Heart left ventricle (tissue), 13 donors: ENCODE results near the gene ADAMTS4.

Experiments used
- POLR2A ChIP-seq, 2 donors: fragments of 450-650 bp; IDR thresholded peaks; one replicate each; pipeline ENCODE4 v1.6.1; 2017; ENCODE audit warnings: antibody characterized with exemption in 2 of 2, mild to moderate bottlenecking in 2 of 2, moderate library complexity in 2 of 2
- TF ChIP-seq, protein P1 (sequence below), 12 donors: fragments of 200-600 bp; sonication (generic) in 4 of 12; IDR thresholded peaks; one replicate each; pipeline versions ENCODE4 v1.5.0 to v1.8.0; 2018 to 2022; ENCODE audit warnings: antibody characterized with exemption in 12 of 12, mild to moderate bottlenecking in 5 of 12
- donor health status: ischemic (EF 13 %, LVEDD 7.1; RV severe dilation, severe dysfunction).
- donor health status: DM: no; HTN: yes; CAD: no.
- donor health status: DM: no; HTN: no; CAD: no.
- donor health status: ischemic (EF 25% LVEDD 6.9; RV normal size, moderate dysfunction).
- donor health status: ischemic (EF 25% LVEDD 5.7; RV mildly dilated, moderate dysfunction).
- donor health status: ischemic (EF 35%, LVEDD 5.7; RV mildly dilated, moderate dysfunction).
- donor health status: nonischemic (EF 11% LVEDD 7.7; RV severe dilation, severe dysfunction).
- donor health status: DM: yes; HTN: yes; CAD: no.
- donor health status: PGD.
- donor health status: ischemic (EF 29% LVEDD 5.4; RV normal size, mild dysfunction).
- donor health status: nonischemic (EF 23%, LVEDD 6.1; RV moderate dilation, normal function).

DNA sequence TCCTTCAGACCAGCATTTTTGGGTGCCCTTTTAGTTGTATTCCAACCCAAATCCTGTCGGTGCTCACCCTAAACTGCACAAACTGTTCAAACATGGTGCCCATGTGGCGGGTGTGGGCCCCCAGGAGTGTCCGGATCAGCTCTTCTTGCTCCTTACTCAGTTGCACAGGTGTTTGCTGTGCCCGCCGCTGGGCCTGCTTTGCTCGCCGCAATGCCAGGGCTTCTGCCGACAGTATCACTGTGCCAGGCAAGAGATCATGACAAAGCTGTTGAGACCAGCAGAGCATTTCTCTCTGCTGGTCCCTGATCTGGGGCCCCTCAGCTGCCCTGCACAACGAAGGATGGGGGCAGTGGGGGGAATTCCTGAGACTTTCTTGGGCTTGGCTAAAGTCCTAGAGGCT, 34.2 kb upstream of the ADAMTS4 start:
- TF ChIP-seq, protein P1, sequence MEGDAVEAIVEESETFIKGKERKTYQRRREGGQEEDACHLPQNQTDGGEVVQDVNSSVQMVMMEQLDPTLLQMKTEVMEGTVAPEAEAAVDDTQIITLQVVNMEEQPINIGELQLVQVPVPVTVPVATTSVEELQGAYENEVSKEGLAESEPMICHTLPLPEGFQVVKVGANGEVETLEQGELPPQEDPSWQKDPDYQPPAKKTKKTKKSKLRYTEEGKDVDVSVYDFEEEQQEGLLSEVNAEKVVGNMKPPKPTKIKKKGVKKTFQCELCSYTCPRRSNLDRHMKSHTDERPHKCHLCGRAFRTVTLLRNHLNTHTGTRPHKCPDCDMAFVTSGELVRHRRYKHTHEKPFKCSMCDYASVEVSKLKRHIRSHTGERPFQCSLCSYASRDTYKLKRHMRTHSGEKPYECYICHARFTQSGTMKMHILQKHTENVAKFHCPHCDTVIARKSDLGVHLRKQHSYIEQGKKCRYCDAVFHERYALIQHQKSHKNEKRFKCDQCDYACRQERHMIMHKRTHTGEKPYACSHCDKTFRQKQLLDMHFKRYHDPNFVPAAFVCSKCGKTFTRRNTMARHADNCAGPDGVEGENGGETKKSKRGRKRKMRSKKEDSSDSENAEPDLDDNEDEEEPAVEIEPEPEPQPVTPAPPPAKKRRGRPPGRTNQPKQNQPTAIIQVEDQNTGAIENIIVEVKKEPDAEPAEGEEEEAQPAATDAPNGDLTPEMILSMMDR (IDR thresholded peaks at IDR 0.05) = no peak
- no peak for TF ChIP-seq POLR2A (IDR thresholded peaks at IDR 0.05)
